ENCODE results near the gene CORO2A. TPM values are rescaled to one million over a fixed set of nuclear protein-coding genes. Genes with fewer than 3 reads are reported as not detected.

The CORO2A gene
- total and polyA plus RNA-seq, 9 donors = 0.13 to 3.7 (median 1.2) TPM

- intact Hi-C loops (cut with DNase I) = no loop called here
- Histone ChIP-seq H3K4me3 (no peak overlapping the region), H3K27ac (no peak overlapping the region), H3K27me3 (no peaks in the 10 kb centered on the region), H3K36me3 (no peaks in the 10 kb centered on the region), H3K9me3 (no peaks in the 10 kb centered on the region), H3K4me1 (ENCODE audit: insufficient read depth) (no peaks in the 10 kb centered on the region)
- 85 to 86% (median 86%) methylated on average over 3 of the region's 3 CpGs for WGBS, 3 donors
- no peak for DNase-seq
- TF ChIP-seq EP300 (IDR thresholded peaks at IDR 0.05) (no peak), CTCF (IDR thresholded peaks at IDR 0.05) (no peak), POLR2A (IDR thresholded peaks at IDR 0.05) (no peak)
Measured at GRCh38 chr9:98104445-98104881, 88.0 kb downstream of the CORO2A start.

- Histone ChIP-seq H3K4me1 (ENCODE audit: insufficient read depth) (no peaks in the 10 kb centered on the region), H3K27me3 (no peaks in the 10 kb centered on the region), H3K27ac (no peak overlapping the region), H3K36me3 (no peaks in the 10 kb centered on the region), H3K4me3 (no peak overlapping the region), H3K9me3 (no peaks in the 10 kb centered on the region)
- no peak for DNase-seq
- TF ChIP-seq POLR2A (IDR thresholded peaks at IDR 0.05) (no peak), CTCF (IDR thresholded peaks at IDR 0.05) (no peak), EP300 (IDR thresholded peaks at IDR 0.05) (no peak)
- 33 to 70% (median 46%) methylated on average over 6 of the region's 6 CpGs for WGBS, 3 donors
- intact Hi-C loops (cut with DNase I) = no loop called here
Measured at GRCh38 chr9:98101868-98102273, 90.6 kb downstream of the CORO2A start.

- 92 to 97% (median 93%) methylated on average over 7 of the region's 7 CpGs for whole genome bisulfite sequencing, 3 donors
Measured at GRCh38 chr9:98101416-98101815, 91.0 kb downstream of the CORO2A start.

GRCh38 chr9:98100456-98100855 lies 92.0 kb downstream of the CORO2A start:
- no peak overlapping the region for H3K4me3 ChIP-seq
- H3K27me3 ChIP-seq = no peaks in the 10 kb centered on the region
- H3K9me3 ChIP-seq = no peaks in the 10 kb centered on the region
- intact Hi-C loops (cut with DNase I) = no loop called here
- H3K36me3 ChIP-seq = no peaks in the 10 kb centered on the region
- H3K4me1 ChIP-seq (ENCODE audit: insufficient read depth) = no peaks in the 10 kb centered on the region
- TF ChIP-seq POLR2A (IDR thresholded peaks at IDR 0.05) (no peak), CTCF (IDR thresholded peaks at IDR 0.05) (no peak), EP300 (IDR thresholded peaks at IDR 0.05) (no peak)
- no peak overlapping the region for H3K27ac ChIP-seq
- no peak for DNase-seq

More at GRCh38 chr9:98101416-98101815, 91.0 kb downstream of the CORO2A start:
- intact Hi-C loops (cut with DNase I) = no loop called here
- no peaks in the 10 kb centered on the region for H3K36me3 ChIP-seq
- no peaks in the 10 kb centered on the region for H3K27me3 ChIP-seq
- no peak for TF ChIP-seq EP300 (IDR thresholded peaks at IDR 0.05)
- TF ChIP-seq POLR2A (IDR thresholded peaks at IDR 0.05) = no peak
- no peak for TF ChIP-seq CTCF (IDR thresholded peaks at IDR 0.05)
- no peaks in the 10 kb centered on the region for H3K9me3 ChIP-seq
- no peak for DNase-seq
- no peak overlapping the region for H3K4me3 ChIP-seq
- no peak overlapping the region for H3K27ac ChIP-seq
- H3K4me1 ChIP-seq (ENCODE audit: insufficient read depth) = no peaks in the 10 kb centered on the region

Measured in ovary (tissue), 9 donors.